ENCODE data around the gene ADCK1. TPM values are rescaled to one million over a fixed set of nuclear protein-coding genes. Genes with fewer than 3 reads are reported as not detected.
A peak's percentile ranks its signal among the peaks of the same experiment; 100 is the strongest.

ADCK1 gene
- total and polyA plus RNA-seq, 2 of the 13 experiments (the other 11 are each of a cell fraction or from before 2014, with no cell fraction given) = 3.9 to 6.3 TPM

- Histone ChIP-seq H3K9me3 (ENCODE audit: low read length) (no peaks in the 10 kb centered on the region), H3K9ac (ENCODE audit: insufficient read depth, low read depth, low read length) (no peak overlapping the region), H2AFZ (ENCODE audit: low read length) (no peak overlapping the region), H4K20me1 (ENCODE audit: insufficient read depth, low read length) (no peaks in the 10 kb centered on the region), H3K79me2 (ENCODE audit: insufficient read depth, low read length) (no peaks in the 10 kb centered on the region), H3K4me3 (replicated peaks in 1 of 3; ENCODE audit: insufficient read depth in 1 of 3, low read depth in 2 of 3, low read length in 3 of 3) (no peak overlapping the region), H3K36me3 (replicated peaks in 1 of 2; ENCODE audit: control insufficient read depth in 1 of 2, insufficient read depth in 2 of 2, low read length in 2 of 2) (no peaks in the 10 kb centered on the region), H3K4me1 (ENCODE audit: insufficient read depth, low read length) (peaks cover 6% of the 10 kb centered on the region; the same call in 1 of the 2 replicates), H3K27ac (ENCODE audit: extremely low read length, insufficient read depth, low read length) (no peak overlapping the region), H3K27me3 (ENCODE audit: control insufficient read depth in 1 of 2, insufficient read depth in 2 of 2, low read length in 2 of 2) (no peaks in the 10 kb centered on the region), H3K4me2 (ENCODE audit: low read depth, low read length) (no peak overlapping the region)
- intact Hi-C loops (cut with micrococcal nuclease; ENCODE audit: unreplicated experiment) (no loop called here), in situ Hi-C loops (cut with HindIII; ENCODE audit: extremely low pct_ligation_motif_present, low pct_unique_long_range_greater_than_20kb) (loop anchor here (25.0 kb wide), 1 partner anchor 738 kb away; no protein-coding TSS in a partner anchor)
- no peak for FAIRE-seq
- TF ChIP-seq LBX2 (CRISPR knock-in tag; IDR thresholded peaks at IDR 0.05; ENCODE audit: borderline replicate concordance) = no peak
- no peak for TF ChIP-seq ZNF549 (CRISPR knock-in tag; IDR thresholded peaks at IDR 0.05)
- peak; percentile 53; the same call in 1 of the 2 replicates for TF ChIP-seq ZNF121 (CRISPR knock-in tag; IDR thresholded peaks at IDR 0.05)
- TF ChIP-seq ZNF460 (CRISPR knock-in tag; IDR thresholded peaks at IDR 0.05; ENCODE audit: borderline replicate concordance) = peak; percentile 53; the same call in 1 of the 2 replicates
- no peak for ATAC-seq
- BruUV-seq (replicated peaks) = no TSS peak
- ChIA-PET POLR2A (no interaction called here), CTCF (ENCODE audit: low intra/inter-chr PET ratio, low total read pairs) (no interaction called here)
- DNase-seq (ENCODE audit: low spot score) = no peak
- 80% methylated on average over 1 of the region's 1 CpG for WGBS (ENCODE audit: low lambda C conversion rate)
Measured at GRCh38 chr14:77849711-77850110, 49.8 kb downstream of the ADCK1 start.

- no TSS peak for BruUV-seq (replicated peaks)
- no peaks in the 10 kb centered on the region for H4K20me1 ChIP-seq (ENCODE audit: insufficient read depth, low read length)
- no peak overlapping the region for H2AFZ ChIP-seq (ENCODE audit: low read length)
- intact Hi-C loops (cut with micrococcal nuclease; ENCODE audit: unreplicated experiment) = no loop called here
- ChIA-PET CTCF (ENCODE audit: low intra/inter-chr PET ratio, low total read pairs) (no interaction called here), POLR2A (no interaction called here)
- H3K27me3 ChIP-seq (ENCODE audit: control insufficient read depth in 1 of 2, insufficient read depth in 2 of 2, low read length in 2 of 2) = no peaks in the 10 kb centered on the region
- no peaks in the 10 kb centered on the region for H3K36me3 ChIP-seq (replicated peaks in 1 of 2; ENCODE audit: control insufficient read depth in 1 of 2, insufficient read depth in 2 of 2, low read length in 2 of 2)
- H3K9ac ChIP-seq (ENCODE audit: insufficient read depth, low read depth, low read length) = no peak overlapping the region
- no peak for DNase-seq (ENCODE audit: low spot score)
- FAIRE-seq = no peak
- in situ Hi-C loops (cut with HindIII; ENCODE audit: extremely low pct_ligation_motif_present, low pct_unique_long_range_greater_than_20kb) = loop anchor here (25.0 kb wide), 1 partner anchor 733 kb away; no protein-coding TSS in a partner anchor
- H3K4me1 ChIP-seq (ENCODE audit: insufficient read depth, low read length) = peaks cover 6% of the 10 kb centered on the region; the same call in 1 of the 2 replicates
- no peak overlapping the region for H3K4me3 ChIP-seq (replicated peaks in 1 of 3; ENCODE audit: insufficient read depth in 1 of 3, low read depth in 2 of 3, low read length in 3 of 3)
- no peak overlapping the region for H3K27ac ChIP-seq (ENCODE audit: extremely low read length, insufficient read depth, low read length)
- no peaks in the 10 kb centered on the region for H3K79me2 ChIP-seq (ENCODE audit: insufficient read depth, low read length)
- no peak for ATAC-seq
- H3K4me2 ChIP-seq (ENCODE audit: low read depth, low read length) = no peak overlapping the region
- H3K9me3 ChIP-seq (ENCODE audit: low read length) = no peaks in the 10 kb centered on the region
- TF ChIP-seq ZNF253 (CRISPR knock-in tag; IDR thresholded peaks at IDR 0.05; ENCODE audit: borderline replicate concordance) (no peak), TP53 (CRISPR knock-in tag; conservative IDR thresholded peaks at IDR 0.05) (no peak), RBAK (CRISPR knock-in tag; IDR thresholded peaks at IDR 0.05) (no peak), ZNF124 (CRISPR knock-in tag; IDR thresholded peaks at IDR 0.05) (no peak), ARNTL (CRISPR knock-in tag; IDR thresholded peaks at IDR 0.05) (no peak), ZFP90 (CRISPR knock-in tag; IDR thresholded peaks at IDR 0.05; ENCODE audit: borderline replicate concordance) (no peak), REST (IDR thresholded peaks at IDR 0.05; ENCODE audit: borderline replicate concordance in 1 of 2, low read depth in 1 of 2, low read length in 2 of 2) (no peak), TEAD3 (CRISPR knock-in tag; optimal IDR thresholded peaks at IDR 0.05; ENCODE audit: borderline replicate concordance) (no peak), SIX4 (CRISPR knock-in tag; IDR thresholded peaks at IDR 0.05) (no peak), MXD1 (CRISPR knock-in tag; IDR thresholded peaks at IDR 0.05) (no peak)
Measured at GRCh38 chr14:77853919-77854318, 54.0 kb downstream of the ADCK1 start.

Measured in HepG2 (cell line).